GM23248 (cell line): Measurements from ENCODE around the gene PNLDC1. TPM values are rescaled to one million over a fixed set of nuclear protein-coding genes. Genes with fewer than 3 reads are reported as not detected.

Experiments
- DNase-seq: peaks from one replicate; pipeline ENCODE4 v3.0.0-alpha.2; 2015
- H2AFZ ChIP-seq: fragments of 200-600 bp; sonication (generic); 2 replicates; pipeline ENCODE4 v1.6.1; 2016; ENCODE audit warnings: antibody characterized with exemption
- H3F3A ChIP-seq: fragments of 200-600 bp; sonication (generic); 2 replicates; pipeline ENCODE4 v1.6.1; 2016; ENCODE audit warnings: mild to moderate bottlenecking, antibody characterized with exemption, mixed run types; ENCODE audit not compliant: insufficient read depth
- H3K27ac ChIP-seq: fragments of 200-600 bp; sonication (generic); 2 replicates; pipeline ENCODE4 v1.5.1; 2016; ENCODE audit warnings: mild to moderate bottlenecking
- H3K27me3 ChIP-seq: fragments of 200-600 bp; sonication (generic); replicated peaks from 2 replicates; pipeline ENCODE4 v1.6.1; 2016; ENCODE audit warnings: mild to moderate bottlenecking; ENCODE audit not compliant: insufficient read depth
- H3K36me3 ChIP-seq: fragments of 200-600 bp; sonication (generic); 2 replicates; pipeline ENCODE4 v1.6.1; 2016; ENCODE audit warnings: low read depth, mild to moderate bottlenecking
- H3K4me1 ChIP-seq: fragments of 200-600 bp; sonication (generic); 2 replicates; pipeline ENCODE4 v1.6.1; 2016; ENCODE audit warnings: mild to moderate bottlenecking; ENCODE audit not compliant: insufficient read depth
- H3K4me2 ChIP-seq: fragments of 200-600 bp; sonication (generic); one replicate; pipeline ENCODE4 v1.6.1; 2016; ENCODE audit warnings: mild to moderate bottlenecking; ENCODE audit not compliant: unreplicated experiment
- H3K4me3 ChIP-seq: fragments of 200-600 bp; sonication (generic); 2 replicates; pipeline ENCODE4 v1.5.1; 2016; ENCODE audit warnings: mild to moderate bottlenecking
- H3K79me2 ChIP-seq: fragments of 200-600 bp; sonication (generic); 2 replicates; pipeline ENCODE4 v1.6.1; 2016; ENCODE audit warnings: mild to moderate bottlenecking; ENCODE audit not compliant: insufficient read depth
- H3K9ac ChIP-seq: fragments of 200-600 bp; sonication (generic); 2 replicates; pipeline ENCODE4 v1.6.1; 2016; ENCODE audit warnings: mild to moderate bottlenecking
- H3K9me2 ChIP-seq: fragments of 200-600 bp; sonication (generic); 2 replicates; pipeline ENCODE4 v1.6.1; 2016; ENCODE audit warnings: mixed run types, mild to moderate bottlenecking, moderate library complexity; ENCODE audit not compliant: insufficient read depth
- H3K9me3 ChIP-seq: fragments of 200-600 bp; sonication (generic); one replicate; pipeline ENCODE4 v1.6.1; 2017; ENCODE audit warnings: low read depth
- H4K20me1 ChIP-seq: fragments of 200-600 bp; sonication (generic); 2 replicates; pipeline ENCODE4 v1.6.0; 2016; ENCODE audit not compliant: insufficient read depth
- EZH2 ChIP-seq: fragments of 200-600 bp; sonication (generic); IDR thresholded peaks from 2 replicates; pipeline ENCODE4 v1.6.1; 2018; ENCODE audit warnings: antibody characterized with exemption, mild to moderate bottlenecking; ENCODE audit not compliant: insufficient read depth, poor library complexity, severe bottlenecking
- EZH2phosphoT487 ChIP-seq: fragments of 200-600 bp; sonication (generic); IDR thresholded peaks from 2 replicates; pipeline ENCODE4 v1.6.1; 2018; ENCODE audit warnings: antibody characterized with exemption, moderate library complexity, mild to moderate bottlenecking, low read depth; ENCODE audit not compliant: insufficient read depth
- WGBS, 2 experiments: methylation state at CpG; one replicate each; pipeline ENCODE4 v1.1.6; 2015 to 2017; ENCODE audit warnings: low lambda C conversion rate in 2 of 2, low coverage in 1 of 2; ENCODE audit errors: missing lambda C conversion rate in 2 of 2; 5-methylcytosine and 5-hydroxymethylcytosine counted together
- in situ Hi-C: fragments of 300-500 bp; cut with MboI; formaldehyde crosslinking; loops from 2 replicates; pipeline ENCODE4 v1.15.0; 2020
- polyA plus RNA-seq: library from polyadenylated mRNA; unstranded; fragments of >200 nt; fragmentation: Nextera tagmentation; extraction: Ambion mirVana; gene quantifications from 2 replicates; pipeline ENCODE4 v1.2.1, GENCODE V29; 2016
- total RNA-seq: library from RNA; depleted of rRNA; stranded (reverse); fragments of >200 nt; shearing (Covaris generic); gene quantifications from 2 replicates; pipeline ENCODE4 v1.2.3, GENCODE V29; 2014

The PNLDC1 gene
- total and polyA plus RNA-seq, 2 experiments from 2014 or later, result not detected

GRCh38 chr6:159760602-159761057, 39.4 kb upstream of the PNLDC1 start:
- Histone ChIP-seq H4K20me1 (no peaks in the 10 kb centered on the region), H2AFZ (no peak overlapping the region), H3K9me2 (no peaks in the 10 kb centered on the region), H3K27me3 (no peaks in the 10 kb centered on the region), H3K4me2 (peak overlapping the region; percentile 91), H3K4me1 (peaks cover 34% of the 10 kb centered on the region), H3K27ac (peak overlapping the region; percentile 88), H3K4me3 (peak overlapping the region; percentile 84), H3K9ac (peak overlapping the region; percentile 87), H3F3A (peaks cover 51% of the 10 kb centered on the region), H3K79me2 (peaks cover 10% of the 10 kb centered on the region; the same call in 1 of the 2 replicates), H3K36me3 (peaks cover 24% of the 10 kb centered on the region), H3K9me3 (no peaks in the 10 kb centered on the region)
- 37 to 43% methylated on average over 3 of the region's 3 CpGs for WGBS, 2 experiments
- TF ChIP-seq EZH2phosphoT487 (no peak), EZH2 (no peak)
- peak; percentile 53 for DNase-seq
- in situ Hi-C loops, result no loop called here

- Histone ChIP-seq H3K4me1 (peaks cover 34% of the 10 kb centered on the region), H2AFZ (peak overlapping the region; percentile 78), H3K79me2 (peaks cover 5% of the 10 kb centered on the region; the same call in 1 of the 2 replicates), H3K27ac (peak overlapping the region; percentile 88), H4K20me1 (no peaks in the 10 kb centered on the region), H3K9me2 (no peaks in the 10 kb centered on the region), H3K4me2 (peak overlapping the region; percentile 91), H3K27me3 (no peaks in the 10 kb centered on the region), H3K9ac (peak overlapping the region; percentile 87), H3K36me3 (peaks cover 18% of the 10 kb centered on the region; the same call in 1 of the 2 replicates), H3K9me3 (no peaks in the 10 kb centered on the region), H3F3A (peaks cover 44% of the 10 kb centered on the region), H3K4me3 (peak overlapping the region; percentile 84)
- peak; percentile 61 for DNase-seq
- in situ Hi-C loops, result no loop called here
- WGBS, 2 experiments, result 4 to 6% methylated on average over 31 to 35 of the region's 45 CpGs
- TF ChIP-seq EZH2phosphoT487 (no peak), EZH2 (no peak)
Observed at GRCh38 chr6:159761129-159761872, 38.8 kb upstream of the PNLDC1 start.

GRCh38 chr6:159761873-159762680, 38.0 kb upstream of the PNLDC1 start, which contains the start of gene ACAT2:
Gene ACAT2 (plus strand): TSS chr6:159762045. CDS start chr6:159762088, 43 bp downstream.
- Histone ChIP-seq H3F3A (peaks cover 38% of the 10 kb centered on the region), H3K9ac (peak within 1 kb of the TSS; percentile 87), H3K9me2 (no peaks in the 10 kb centered on the region), H2AFZ (peak within 1 kb of the TSS; percentile 93), H3K27ac (peak within 1 kb of the TSS; percentile 88), H3K9me3 (no peaks in the 10 kb centered on the region), H3K4me1 (peaks cover 34% of the 10 kb centered on the region), H3K79me2 (peaks cover 5% of the 10 kb centered on the region; the same call in 1 of the 2 replicates), H3K4me3 (peak within 1 kb of the TSS; percentile 84), H3K27me3 (no peaks in the 10 kb centered on the region), H3K4me2 (peak within 1 kb of the TSS; percentile 91), H4K20me1 (no peaks in the 10 kb centered on the region), H3K36me3 (peaks cover 18% of the 10 kb centered on the region; the same call in 1 of the 2 replicates)
- WGBS, 2 experiments, result 1% methylated on average over 42 to 63 of the region's 76 CpGs
- in situ Hi-C loops, result no loop called here
- peak; percentile 98 for DNase-seq
- no peak for TF ChIP-seq EZH2phosphoT487
- TF ChIP-seq EZH2, result no peak

- Histone ChIP-seq H3K27ac (peak overlapping the region; percentile 88), H2AFZ (peak overlapping the region; percentile 93), H3K4me1 (peaks cover 34% of the 10 kb centered on the region), H4K20me1 (no peaks in the 10 kb centered on the region), H3K36me3 (peaks cover 25% of the 10 kb centered on the region; the same call in 1 of the 2 replicates), H3K4me2 (peak overlapping the region; percentile 91), H3K4me3 (peak overlapping the region; percentile 84), H3K9me3 (no peaks in the 10 kb centered on the region), H3K27me3 (no peaks in the 10 kb centered on the region), H3K9me2 (no peaks in the 10 kb centered on the region), H3K79me2 (0 out of 2 replicates have a peak, but pooled peaks cover under 1% of the 10 kb centered on the region), H3K9ac (peak overlapping the region; percentile 87), H3F3A (peaks cover 31% of the 10 kb centered on the region)
- peak; percentile 23 for DNase-seq
- TF ChIP-seq EZH2phosphoT487 (no peak), EZH2 (no peak)
- in situ Hi-C loops, result no loop called here
- 14 to 17% methylated on average over 16 of the region's 16 CpGs for WGBS, 2 experiments
Observed at GRCh38 chr6:159762681-159763293, 37.3 kb upstream of the PNLDC1 start.
